NAMALWA (cell line): Measurements from ENCODE around the gene TACC2.

ENCODE experiments used
- DNase-seq: peaks from one replicate; pipeline ENCODE4 v3.0.0-alpha.2; 2015; ENCODE audit warnings: low spot score

The TACC2 gene

DNA sequence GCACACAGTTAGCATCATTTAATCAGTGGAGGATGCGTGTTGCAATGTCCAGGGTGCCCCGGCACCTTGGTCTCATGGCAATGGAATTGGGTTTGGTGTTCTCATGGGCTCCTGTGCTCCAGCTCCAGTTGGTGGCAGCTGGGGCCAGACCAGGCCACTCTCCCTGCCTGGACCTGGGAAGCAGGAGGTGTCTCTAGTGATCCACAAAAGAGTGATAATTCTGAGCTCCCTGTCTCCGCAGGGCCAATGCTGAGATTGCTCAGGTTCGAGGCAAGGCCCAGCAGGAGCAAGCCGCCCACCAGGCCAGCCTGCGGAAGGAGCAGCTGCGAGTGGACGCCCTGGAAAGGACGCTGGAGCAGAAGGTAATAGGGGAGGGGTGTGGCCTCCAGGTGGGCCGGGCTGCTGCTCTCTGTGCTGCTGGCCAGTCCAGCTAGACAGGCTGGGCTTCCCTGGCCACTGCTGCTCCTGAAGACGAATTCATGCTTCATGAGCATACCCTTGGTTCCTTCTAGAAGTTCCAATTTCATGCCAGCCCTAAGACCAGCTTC is 260.4 kb downstream of the TACC2 start:
- no peak for DNase-seq

DNA sequence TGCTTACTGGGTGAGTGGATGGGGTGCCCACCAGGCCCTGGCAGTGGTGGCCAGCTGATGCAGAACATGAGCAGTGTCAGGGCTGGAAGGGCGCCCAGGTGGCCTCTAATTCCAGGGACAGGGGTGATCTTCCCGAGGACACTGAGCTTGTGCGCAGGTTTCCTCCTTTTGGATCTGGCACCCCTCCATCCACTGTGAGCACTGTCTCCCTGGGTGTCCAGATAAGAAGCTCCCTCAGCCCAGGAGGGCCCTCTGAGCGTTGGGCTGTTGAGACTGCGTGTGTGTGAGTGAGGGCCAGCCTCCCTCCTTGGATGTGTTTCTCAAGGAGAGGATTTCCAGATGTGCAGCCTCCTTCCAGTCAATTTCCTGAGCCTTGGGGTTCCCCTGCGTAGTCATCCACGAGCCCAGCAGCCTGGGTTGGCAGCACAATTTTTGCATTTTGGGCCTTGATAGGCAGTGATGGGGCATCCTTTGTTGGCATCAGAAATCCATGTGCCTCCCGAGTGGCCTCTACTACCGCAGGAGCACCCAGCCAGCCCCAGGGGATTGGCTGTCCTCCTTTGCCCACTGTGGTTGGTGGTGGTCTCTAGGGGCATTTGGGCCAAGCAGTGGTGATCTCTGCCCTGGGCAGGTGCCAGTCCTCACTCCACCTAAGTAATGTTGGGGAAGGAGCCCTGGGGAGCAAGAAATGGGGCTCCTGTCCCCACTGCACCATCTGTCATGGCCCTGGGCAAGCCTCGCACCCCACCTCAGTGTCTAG is 261.2 kb downstream of the TACC2 start:
- no peak for DNase-seq

DNA sequence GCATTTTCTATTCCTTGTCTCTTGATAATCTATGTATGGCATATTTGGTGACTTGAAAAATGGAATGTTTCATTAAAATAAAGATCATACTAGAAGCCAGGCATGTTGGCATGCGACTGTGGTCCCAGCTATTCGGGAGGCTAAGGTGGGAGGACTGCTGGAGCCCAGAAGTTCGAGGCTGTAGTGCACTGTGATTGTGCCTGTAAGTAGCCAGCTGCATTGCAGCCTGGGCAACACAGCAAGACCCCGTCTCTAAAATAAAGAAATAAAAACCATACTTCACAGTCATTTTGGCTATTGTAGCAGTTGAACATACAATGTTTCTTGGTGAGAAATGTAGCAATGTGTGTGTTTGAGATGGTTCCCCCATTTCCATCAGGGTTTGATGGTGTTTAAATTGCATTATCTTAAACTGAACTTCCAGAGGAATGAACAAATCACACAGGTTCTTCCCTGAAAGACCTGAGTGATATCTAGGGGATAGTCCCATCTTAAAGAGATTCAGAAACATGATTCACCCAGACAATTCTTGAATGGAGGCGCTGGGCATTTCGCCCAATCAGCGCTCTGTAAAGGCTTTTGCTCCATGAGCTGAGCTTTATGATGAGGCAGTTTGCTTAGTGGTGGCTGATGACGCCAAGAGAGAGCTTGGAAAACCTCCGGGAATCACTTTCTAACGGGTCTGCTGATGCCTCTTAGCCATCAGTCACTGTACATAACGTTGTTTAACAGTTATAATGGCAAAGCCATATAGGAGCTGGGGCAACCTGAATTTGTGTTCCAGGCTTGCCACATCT is 262.7 kb downstream of the TACC2 start:
- DNase-seq, result no peak

DNA sequence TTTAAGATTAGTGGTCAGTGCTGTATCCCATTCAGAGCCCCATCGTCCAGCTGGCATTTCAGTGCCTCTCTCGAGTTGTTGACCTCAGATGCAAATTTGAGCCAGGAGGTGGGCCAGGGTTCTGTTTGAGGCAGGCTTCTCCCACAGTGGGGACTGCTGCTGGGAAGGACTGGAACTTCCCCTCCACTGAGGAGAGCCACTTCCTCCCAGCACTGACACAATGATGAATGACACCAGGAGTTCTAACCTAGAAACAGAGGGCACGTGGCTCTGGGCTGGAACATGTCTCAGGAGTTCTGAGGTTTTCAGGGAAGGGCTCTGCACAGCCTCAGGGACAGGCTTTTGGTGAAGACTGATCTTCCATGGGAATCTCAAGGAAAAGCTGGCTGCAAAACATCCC is 263.8 kb downstream of the TACC2 start:
- no peak for DNase-seq

DNA sequence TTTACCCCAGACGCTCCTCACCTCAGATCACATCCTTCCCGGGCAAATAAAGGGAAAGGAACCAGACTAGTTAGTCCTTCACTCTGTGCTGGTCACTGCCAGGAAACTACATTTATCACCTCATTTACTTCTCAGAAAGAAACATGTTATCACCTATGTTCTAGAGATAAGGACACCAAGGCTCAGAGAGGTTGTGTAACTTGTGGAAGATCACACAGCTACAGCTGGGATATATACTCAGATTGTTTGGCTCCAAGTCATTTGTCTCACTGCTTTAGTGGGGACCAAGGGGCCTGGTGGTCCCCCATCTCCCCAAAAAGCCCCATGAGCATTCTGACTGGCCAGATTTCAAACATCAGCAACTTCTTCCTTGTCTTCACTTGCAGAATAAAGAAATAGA is 264.6 kb downstream of the TACC2 start:
- DNase-seq, result no peak

DNA sequence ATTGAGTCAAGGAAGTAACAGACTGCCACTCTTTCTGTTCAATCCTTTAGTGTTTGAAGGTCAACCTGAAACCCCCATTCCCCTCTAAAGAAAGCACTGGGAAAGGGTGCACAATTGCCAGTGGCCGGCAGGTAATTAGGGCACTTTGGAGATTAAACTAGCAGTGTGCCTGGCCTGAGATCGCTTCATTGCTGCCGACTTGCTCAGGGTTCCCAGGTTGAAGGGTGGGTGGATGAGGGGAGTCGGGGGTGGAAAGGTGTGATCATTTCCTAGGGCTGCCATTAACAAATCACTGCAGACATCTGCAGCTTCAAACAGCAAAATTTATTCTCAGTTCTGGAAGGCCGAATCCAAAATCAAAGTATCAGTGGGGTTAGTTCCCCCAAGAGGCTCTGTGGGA is 265.9 kb downstream of the TACC2 start:
- no peak for DNase-seq

DNA sequence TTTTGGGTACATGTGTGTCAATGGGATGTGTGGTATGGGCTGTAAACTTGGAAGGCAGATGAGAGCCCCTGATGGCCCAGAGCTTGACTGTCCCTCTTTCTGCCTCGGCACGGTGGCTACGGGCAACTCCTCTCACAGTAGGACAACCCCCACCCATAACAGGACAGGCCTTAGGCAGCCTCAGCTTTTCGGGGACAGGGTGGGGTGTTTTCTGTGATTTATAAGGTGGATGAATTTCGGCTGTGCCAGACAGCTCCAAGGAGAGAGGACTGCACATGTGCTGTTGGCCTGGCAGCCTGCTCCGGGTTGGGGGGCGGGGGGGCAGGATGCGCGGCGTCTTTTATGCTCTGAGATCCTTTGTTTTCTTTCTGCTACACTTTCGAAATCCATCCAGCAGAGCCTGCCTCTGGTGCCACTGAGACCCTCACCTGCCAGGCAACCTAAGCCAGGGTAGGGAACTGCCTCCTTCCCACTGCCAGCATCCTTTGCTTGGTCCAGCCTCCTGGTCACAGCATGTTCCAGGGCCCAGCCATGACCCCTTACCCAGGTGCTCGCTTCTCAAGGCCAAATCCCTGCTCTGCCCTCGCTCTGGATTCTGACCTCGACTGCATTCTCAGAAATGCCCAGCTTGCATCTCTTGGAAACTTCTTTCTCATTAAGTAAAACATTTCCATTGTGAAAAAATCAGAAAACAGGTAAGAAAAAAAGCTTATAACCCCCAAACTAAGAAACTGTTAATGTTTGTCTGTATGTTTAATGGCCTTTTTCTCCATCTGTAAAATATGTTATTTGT is 266.7 kb downstream of the TACC2 start:
- DNase-seq, result no peak

DNA sequence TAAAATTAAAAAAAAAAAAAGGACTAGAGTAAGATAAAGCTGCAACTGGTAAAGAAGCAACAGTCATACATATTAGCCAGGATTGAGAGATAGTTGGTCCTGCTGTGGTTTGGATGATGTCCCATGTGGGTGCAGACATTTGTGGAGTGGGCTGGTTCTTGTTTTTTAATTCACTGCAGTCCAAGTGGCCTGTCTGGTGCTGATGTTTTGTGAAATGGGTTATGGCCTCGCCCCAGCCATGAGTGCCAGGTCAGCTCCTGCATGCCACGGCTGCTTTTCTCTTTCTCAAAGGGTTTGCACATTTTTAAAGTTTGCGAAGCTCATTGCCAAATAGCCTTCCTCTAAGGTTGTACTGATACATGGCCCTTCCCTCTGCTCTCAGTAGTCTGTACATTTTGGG is 268.1 kb downstream of the TACC2 start:
- no peak for DNase-seq

DNA sequence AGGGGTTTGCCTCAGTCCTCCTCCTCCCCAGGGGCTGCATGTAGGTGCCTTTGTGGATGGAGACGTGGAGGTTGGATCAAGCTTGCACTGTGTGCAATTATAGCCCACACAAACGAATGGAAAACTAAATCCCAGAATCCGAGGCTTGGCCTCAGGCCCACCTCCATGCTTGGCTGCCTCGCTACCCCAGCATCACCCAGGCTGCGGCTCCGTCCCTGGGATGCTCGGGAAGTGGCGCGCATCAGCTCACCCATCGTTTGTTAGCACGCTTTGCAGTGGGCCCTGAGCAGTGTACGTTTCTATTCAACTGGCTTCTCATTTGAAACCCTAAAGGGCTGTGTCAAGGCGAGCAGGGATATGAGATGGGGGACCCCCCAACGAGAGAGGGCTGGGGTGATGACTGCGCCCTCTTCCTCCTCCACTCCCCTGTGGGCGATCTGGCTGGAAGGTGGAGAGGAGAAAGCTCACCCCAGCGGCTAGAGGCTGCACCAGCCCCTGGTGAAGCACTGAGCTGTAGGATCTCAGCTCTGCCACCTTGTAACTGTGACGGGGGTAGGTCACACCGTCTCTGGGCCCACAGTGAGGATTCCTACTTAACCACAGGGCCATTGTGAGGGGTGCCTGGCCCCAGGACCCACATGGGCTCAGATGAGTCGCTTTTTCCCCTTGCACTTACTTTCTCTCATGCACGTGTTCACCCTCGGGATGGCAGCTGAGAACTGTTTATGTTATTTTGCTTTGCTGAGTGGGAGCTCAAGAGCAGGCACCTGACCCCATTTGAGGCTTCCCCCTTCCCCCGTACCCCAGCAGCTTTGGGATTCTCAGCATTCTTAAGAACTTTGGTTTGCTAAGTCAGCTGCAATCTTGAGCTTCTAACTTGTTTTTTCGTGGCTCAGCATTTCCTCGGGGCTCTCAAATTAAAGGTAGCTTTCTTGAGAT is 269.4 kb downstream of the TACC2 start:
- no peak for DNase-seq

DNA sequence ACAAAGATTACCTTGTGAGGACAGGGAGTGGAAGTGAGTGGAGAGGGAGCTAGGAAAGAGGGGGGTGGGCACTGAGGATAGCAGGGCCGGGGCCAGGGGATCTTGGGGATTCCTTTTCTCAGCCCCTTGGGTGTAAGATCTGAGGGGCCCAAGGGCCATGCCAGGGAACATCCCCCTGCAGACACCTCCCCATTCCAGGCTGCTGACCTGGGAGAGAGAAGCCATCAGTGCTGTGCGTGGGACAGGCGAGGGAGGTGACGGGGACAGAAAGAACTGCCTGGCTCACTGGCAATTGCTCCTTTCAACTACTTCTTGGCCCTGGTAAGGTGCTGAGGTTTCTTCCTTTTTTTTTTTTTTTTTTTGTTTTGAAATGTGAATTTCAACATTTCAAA is 270.1 kb downstream of the TACC2 start:
- no peak for DNase-seq

DNA sequence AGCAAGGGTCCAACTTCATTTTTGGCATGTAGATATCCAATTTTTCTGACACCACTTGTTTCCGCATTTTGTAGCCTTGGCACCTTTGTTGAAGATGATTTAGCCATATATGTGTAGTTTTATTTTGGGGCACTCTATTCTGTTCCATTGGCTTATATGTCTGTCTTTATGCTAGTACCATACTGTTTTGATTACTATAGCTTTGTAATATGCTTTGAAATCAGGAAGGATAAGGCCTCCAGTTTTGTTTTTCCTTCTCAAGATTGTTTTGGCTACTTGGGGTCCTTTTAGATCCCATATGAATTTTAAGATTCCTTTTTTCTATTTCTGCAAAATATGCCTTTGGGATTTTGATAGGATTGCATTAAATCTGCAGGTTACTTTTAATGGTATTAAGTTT is 272.6 kb downstream of the TACC2 start:
- DNase-seq, result no peak

DNA sequence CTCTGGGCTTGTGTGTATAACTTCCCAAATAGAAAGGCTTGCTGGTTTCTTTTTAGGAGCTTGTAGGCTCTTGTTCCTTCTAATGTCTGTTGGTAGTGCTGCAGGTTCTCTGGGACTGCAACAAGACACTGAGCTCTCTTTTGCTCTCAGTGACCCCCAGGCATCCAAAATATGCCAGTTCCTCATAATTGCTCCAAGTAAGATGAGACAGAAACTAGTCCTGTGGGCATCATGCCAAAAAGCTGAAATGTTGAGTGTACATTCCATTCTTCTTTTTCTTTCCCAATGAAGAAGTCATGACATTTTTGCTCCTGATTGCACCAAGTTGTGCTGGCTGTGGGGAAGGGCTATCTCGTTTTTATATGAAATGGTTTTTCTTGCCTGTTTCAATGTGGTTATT is 275.0 kb downstream of the TACC2 start:
- no peak for DNase-seq

DNA sequence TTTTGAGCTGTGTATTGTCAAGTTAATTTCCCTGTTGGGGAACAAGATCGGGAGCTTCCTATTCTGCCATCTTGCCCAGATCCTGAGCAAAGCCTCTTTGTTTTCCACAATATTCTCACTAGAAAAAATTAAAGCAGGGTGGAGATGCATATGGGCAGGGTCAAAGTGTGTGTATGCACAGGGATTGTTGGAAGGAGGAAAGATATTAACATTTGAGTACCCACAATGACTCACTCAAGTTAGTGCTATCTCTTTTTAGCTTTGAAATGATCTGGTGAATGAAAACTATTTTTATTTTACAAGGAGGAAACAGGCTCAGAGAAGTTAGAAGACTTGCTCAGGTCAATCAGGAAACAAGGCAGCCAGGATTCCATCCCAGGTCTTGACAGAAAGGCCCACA is 275.5 kb downstream of the TACC2 start:
- DNase-seq, result no peak

DNA sequence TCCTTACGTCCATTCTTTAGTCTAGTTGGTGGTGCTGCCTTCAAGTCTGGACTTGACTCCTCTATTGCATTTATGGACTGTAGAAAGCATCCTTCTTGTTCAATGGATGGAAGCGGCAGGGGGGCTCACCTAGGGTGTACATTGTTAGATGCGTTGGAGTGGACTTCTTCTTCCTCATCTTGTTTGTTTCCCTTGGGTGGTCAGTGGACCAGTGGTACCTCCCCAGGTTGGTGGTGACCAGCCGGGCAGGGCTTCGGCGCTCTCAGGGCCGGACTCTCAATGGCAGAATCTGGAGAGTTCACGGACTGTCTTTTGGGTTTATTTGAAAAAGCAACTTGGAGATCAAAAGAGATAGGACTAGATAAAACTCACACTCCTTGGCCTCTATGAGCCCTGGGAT is 276.0 kb downstream of the TACC2 start:
- no peak for DNase-seq

DNA sequence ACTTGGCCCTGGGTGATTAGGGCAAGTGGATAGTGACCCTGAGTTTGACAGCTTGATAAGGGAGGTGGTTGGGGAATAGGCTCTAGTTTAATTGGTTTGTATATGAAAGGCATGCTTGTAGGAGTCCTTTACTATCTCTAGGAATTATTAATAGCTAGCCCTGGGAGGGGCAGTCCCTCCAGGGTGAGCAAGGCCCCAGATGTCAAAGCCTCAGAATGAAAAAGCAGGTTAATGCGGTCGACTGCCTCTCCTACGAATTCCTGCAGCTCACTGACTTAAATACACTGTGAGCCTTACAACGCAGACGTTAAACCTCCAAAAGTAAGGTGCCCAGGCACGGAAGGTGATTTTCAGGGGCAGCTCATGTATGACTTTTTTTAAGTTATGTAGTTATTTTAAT is 276.9 kb downstream of the TACC2 start:
- no peak for DNase-seq

DNA sequence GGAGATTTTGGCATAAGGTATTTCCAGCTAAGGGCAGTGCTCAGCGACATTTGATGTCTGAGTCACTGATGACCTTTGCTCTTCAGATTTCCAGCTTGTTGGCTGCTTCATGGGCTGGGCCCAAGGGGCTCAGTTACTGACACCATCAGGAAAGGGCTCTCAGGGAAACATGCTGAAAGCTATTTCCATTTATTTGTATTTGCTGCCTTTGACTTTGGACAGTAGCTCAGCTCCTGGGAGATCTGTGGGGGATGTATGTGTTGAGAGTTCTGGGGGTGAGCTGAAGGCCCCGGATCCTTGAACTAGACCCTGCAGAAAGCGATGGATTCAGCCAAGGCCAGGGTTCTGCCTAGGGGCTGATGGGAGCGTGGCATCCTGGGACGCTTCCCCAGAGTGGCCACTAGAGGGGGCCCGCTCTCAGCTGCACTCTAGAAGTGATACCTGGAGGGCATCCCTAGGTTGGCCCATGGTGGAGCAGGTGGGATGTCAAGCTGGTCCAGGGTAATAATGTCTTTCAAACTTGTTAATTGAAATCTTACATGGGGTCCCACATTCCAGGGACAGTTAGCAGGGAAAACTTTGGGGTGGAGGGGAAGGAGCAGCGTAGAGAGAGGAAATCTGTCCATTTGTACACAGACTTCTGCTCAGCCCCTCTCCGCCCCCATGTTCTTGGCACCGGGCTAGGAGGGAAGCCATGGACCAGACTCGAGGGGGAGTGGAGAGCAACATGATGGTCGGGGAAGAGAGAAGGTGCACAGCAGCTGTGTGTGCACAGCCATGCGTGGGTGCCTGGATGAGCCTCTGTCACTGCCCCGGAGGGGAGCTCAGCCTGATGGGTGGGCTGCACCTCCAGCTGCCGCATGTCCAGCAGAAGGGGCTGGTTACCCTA is 279.1 kb downstream of the TACC2 start:
- DNase-seq, result peak; percentile 54

DNA sequence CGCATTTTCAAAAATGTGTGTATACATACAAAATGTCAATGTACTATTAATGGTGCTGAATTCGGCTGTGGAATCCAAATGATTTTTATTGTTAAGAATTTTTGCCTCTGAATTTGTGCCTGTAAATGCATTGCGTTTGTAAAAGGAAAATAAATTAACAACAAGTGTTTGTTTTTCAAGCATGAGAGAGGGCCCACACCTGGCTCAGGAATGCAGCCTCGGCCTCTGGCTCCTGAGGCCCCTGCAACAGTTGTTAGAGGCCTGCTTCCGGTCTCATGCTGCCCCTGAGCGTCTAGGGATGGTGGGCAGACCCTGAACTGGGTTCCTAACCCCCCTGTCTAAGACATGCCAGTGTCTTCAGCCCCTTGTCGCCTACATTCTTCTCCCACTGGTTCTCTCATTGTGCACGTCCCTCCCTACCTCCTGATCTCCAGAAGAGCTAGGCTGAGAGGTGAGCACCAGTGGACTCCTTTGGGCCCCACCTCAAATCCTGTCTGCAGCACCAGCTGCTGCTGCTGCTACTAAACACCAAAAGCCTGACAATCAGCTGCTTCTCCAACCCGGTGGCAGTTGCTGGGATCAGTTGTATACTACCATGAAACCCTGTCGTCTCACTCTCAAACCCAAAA is 280.2 kb downstream of the TACC2 start:
- DNase-seq, result no peak

DNA sequence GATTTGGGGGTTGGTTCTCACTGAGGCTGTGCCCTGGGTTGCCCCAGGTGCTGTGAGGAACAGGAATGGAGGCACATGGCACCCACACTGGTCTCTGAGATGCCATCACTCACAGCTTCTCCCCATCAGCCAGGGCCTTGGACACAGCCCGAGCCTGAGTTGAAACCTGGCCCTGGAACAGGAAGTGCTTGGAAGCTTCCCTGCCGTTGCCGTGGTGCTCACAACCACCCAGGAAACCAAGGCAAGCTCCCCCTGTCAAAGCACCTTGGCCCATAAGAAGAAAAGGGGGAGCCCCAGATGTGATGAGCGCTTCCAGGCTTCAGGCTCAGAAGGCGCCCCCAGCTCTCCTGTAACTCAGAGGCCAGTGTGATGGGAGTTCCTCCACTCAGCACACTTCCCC is 282.1 kb downstream of the TACC2 start, which contains the start of gene BTBD16:
Gene BTBD16 (plus strand): TSS at position 221 of the 400 bp plus-strand sequence. CDS start 3,786 bp downstream, outside the sequence.
- DNase-seq, result no peak

DNA sequence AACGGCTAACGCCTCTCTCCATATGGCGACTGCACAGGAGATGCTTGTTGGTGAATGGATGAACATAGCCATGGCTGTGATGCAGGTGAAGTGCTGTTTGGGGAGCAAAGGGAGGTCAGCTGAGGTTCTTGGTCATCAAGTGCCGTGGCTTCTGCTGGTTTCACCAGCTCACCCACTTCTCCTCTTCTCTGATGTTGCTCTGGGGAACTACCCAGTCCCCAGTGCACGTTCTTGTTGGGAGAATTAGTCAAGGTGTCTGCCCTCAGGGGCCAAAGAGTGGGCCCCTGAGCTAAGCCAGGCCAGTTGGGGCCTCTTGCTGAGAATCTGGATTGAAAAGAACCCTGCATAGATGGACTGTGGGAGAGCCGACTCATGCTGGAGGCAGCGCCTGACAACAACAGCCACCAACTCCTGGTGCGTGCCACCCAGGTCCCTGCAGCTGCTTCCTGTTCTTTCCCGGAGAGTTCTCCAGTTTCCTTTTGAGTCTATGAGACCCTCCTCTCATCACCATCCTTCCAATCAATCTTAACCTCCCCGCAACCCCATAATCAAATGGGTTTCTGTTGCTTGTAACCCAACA is 285.1 kb downstream of the TACC2 start:
- no peak for DNase-seq
